SK-N-SH treated with all-trans-retinoic acid at 6 μM for 48 hours (cell line): Measurements from ENCODE around the gene FRK.

Experiments
- ESRRG ChIP-seq: fragments of 250-450 bp; sonication (Bioruptor Pico); IDR thresholded peaks from 2 replicates; pipeline ENCODE4 v1.6.1; 2021; ENCODE audit warnings: mild to moderate bottlenecking
- ISL1 ChIP-seq: fragments of 250-450 bp; sonication (Bioruptor Pico); IDR thresholded peaks from 2 replicates; pipeline ENCODE4 v2.1.2; 2022; ENCODE audit warnings: mild to moderate bottlenecking, moderate library complexity
- TCF4 ChIP-seq: fragments of 250-450 bp; sonication (Bioruptor Pico); IDR thresholded peaks from 2 replicates; pipeline ENCODE4 v1.8.0; 2021; ENCODE audit warnings: mild to moderate bottlenecking, moderate library complexity, borderline replicate concordance
- ZC3H10 ChIP-seq: fragments of 250-450 bp; sonication (Bioruptor Pico); IDR thresholded peaks from 2 replicates; pipeline ENCODE4 v1.5.1; 2021; ENCODE audit warnings: mild to moderate bottlenecking, moderate library complexity
- TF ChIP-seq, protein P1 (sequence below): fragments of 250-450 bp; sonication (Bioruptor Pico); IDR thresholded peaks from 2 replicates; pipeline ENCODE4 v1.8.0; 2021; ENCODE audit warnings: low read depth, mild to moderate bottlenecking, moderate library complexity, borderline replicate concordance
- TF ChIP-seq, protein P2 (sequence below): fragments of 250-450 bp; sonication (Bioruptor Pico); IDR thresholded peaks from 2 replicates; pipeline ENCODE4 v1.8.0; 2020; ENCODE audit warnings: mild to moderate bottlenecking, moderate library complexity, borderline replicate concordance
- TF ChIP-seq, protein P3 (sequence below): fragments of 250-450 bp; sonication (Bioruptor Pico); IDR thresholded peaks from 2 replicates; pipeline ENCODE4 v1.5.1; 2020; ENCODE audit warnings: low read depth, mild to moderate bottlenecking, moderate library complexity

DNA sequence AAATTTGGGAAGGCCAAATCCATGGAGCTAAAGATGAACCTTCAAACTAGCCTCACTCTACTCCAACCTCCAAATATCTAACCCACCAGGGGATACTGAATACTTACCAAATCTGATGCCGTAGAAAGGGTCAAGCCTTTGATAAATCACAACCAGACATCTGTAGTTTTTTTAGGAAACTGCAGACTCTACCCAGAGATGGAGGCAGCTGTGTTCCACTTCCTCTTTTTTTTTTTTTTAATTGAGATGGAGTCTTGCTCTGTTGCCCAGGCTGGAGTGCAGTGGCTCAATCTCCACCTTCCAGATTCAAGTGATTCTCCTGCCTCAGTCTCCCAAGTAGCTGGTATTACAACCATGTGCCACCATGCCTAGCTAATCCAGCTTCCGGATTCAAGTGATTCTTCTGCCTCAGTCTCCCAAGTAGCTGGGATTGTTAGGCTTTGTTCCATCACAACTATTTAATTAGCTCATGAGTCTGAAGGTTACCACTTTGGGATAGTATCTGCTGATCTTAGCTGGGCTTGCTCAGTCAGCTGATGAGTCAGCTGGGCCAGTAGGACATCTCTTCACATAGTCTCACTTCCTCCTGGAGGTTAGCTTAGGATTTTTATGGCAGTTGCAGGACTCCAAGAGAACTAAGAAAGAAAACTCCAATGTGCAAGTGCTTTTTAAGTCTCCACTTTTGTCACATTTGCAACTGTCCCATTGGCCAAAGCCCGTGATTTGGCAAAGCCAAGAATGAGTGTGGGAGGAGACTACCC is 13.3 kb downstream of the FRK start:
- TF ChIP-seq TCF4 (CRISPR knock-in tag) (no peak), ZC3H10 (CRISPR knock-in tag) (no peak), ISL1 (CRISPR knock-in tag) (no peak), ESRRG (CRISPR knock-in tag) (no peak)
- TF ChIP-seq, protein P1, sequence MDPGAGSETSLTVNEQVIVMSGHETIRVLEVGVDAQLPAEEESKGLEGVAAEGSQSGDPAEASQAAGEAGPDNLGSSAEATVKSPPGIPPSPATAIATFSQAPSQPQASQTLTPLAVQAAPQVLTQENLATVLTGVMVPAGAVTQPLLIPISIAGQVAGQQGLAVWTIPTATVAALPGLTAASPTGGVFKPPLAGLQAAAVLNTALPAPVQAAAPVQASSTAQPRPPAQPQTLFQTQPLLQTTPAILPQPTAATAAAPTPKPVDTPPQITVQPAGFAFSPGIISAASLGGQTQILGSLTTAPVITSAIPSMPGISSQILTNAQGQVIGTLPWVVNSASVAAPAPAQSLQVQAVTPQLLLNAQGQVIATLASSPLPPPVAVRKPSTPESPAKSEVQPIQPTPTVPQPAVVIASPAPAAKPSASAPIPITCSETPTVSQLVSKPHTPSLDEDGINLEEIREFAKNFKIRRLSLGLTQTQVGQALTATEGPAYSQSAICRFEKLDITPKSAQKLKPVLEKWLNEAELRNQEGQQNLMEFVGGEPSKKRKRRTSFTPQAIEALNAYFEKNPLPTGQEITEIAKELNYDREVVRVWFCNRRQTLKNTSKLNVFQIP (CRISPR knock-in tag), result no peak
- TF ChIP-seq, protein P2, sequence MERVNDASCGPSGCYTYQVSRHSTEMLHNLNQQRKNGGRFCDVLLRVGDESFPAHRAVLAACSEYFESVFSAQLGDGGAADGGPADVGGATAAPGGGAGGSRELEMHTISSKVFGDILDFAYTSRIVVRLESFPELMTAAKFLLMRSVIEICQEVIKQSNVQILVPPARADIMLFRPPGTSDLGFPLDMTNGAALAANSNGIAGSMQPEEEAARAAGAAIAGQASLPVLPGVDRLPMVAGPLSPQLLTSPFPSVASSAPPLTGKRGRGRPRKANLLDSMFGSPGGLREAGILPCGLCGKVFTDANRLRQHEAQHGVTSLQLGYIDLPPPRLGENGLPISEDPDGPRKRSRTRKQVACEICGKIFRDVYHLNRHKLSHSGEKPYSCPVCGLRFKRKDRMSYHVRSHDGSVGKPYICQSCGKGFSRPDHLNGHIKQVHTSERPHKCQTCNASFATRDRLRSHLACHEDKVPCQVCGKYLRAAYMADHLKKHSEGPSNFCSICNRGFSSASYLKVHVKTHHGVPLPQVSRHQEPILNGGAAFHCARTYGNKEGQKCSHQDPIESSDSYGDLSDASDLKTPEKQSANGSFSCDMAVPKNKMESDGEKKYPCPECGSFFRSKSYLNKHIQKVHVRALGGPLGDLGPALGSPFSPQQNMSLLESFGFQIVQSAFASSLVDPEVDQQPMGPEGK, result no peak
- TF ChIP-seq, protein P3, sequence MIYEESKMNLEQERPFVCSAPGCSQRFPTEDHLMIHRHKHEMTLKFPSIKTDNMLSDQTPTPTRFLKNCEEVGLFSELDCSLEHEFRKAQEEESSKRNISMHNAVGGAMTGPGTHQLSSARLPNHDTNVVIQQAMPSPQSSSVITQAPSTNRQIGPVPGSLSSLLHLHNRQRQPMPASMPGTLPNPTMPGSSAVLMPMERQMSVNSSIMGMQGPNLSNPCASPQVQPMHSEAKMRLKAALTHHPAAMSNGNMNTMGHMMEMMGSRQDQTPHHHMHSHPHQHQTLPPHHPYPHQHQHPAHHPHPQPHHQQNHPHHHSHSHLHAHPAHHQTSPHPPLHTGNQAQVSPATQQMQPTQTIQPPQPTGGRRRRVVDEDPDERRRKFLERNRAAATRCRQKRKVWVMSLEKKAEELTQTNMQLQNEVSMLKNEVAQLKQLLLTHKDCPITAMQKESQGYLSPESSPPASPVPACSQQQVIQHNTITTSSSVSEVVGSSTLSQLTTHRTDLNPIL (CRISPR knock-in tag), result no peak
